HCT116 (cell line): ENCODE measurements around the gene CAPN15. TPM values are rescaled to one million over a fixed set of nuclear protein-coding genes. Genes with fewer than 3 reads are reported as not detected.

Source experiments
- ATAC-seq: fragments of 200-7000 bp; cut with Tn5 transposase; 2 replicates; pipeline ENCODE4 v1.9.1; 2020; ENCODE audit warnings: mild to moderate bottlenecking, moderate library complexity
- BruUV-seq: library from RNA; stranded (reverse); fragments of 400-500 nt; replicated peaks from 2 replicates; lab custom pipeline; 2021; lab: Mats Ljungman, UMichigan
- CTCF ChIA-PET: fragments of 300-600 bp; sonication (Branson Sonifier 250); formaldehyde crosslinking; loops from one replicate; lab custom pipeline; 2021; ENCODE audit warnings: antibody characterized with exemption; lab: Charles Lee
- POLR2A ChIA-PET: fragments of 300-600, 350-600 bp; sonication (Branson Sonifier 250); formaldehyde crosslinking; loops from one replicate; lab custom pipeline; 2021; ENCODE audit warnings: antibody characterized with exemption; lab: Charles Lee
- RAD21 ChIA-PET, 2 experiments: fragments of 300-600 bp; sonication (Branson Sonifier 250); formaldehyde crosslinking; loops; one replicate each; lab custom pipeline; 2023; ENCODE audit warnings: low total read pairs in 2 of 2; ENCODE audit not compliant: uncharacterized antibody in 2 of 2, unreplicated experiment in 2 of 2, low non-redundant PET in 1 of 2; lab: Charles Lee
- DNase-seq: peaks from one replicate; pipeline ENCODE4 v3.0.0-alpha.2; 2010; ENCODE audit warnings: low read depth, low spot score
- H2AFZ ChIP-seq: fragments of 200-600 bp; shearing (Covaris generic), sonication (generic); 2 replicates; pipeline ENCODE4 v1.6.1; 2017; ENCODE audit warnings: low read depth, mixed run types, mixed read lengths, antibody characterized with exemption, low read length; ENCODE audit not compliant: poor library complexity, severe bottlenecking
- H3K27ac ChIP-seq: 2 replicates; pipeline ENCODE4 v1.5.1; 2012; ENCODE audit warnings: low read depth, low read length
- H3K27me3 ChIP-seq: fragments of 200-600 bp; sonication (generic); 2 replicates; pipeline ENCODE4 v1.6.1; 2016; ENCODE audit warnings: mixed run types, low read length, mixed read lengths; ENCODE audit not compliant: insufficient read depth
- H3K36me3 ChIP-seq, 2 experiments: fragments of 200-500 bp in 1 of 2; fragments of 200-600 bp in 1 of 2; sonication (Bioruptor generic) in 1 of 2; sonication (generic) in 1 of 2; 2 replicates each; pipeline versions ENCODE4 v1.5.1 to v1.6.1; 2014 to 2016; ENCODE audit warnings: low read length in 2 of 2, inconsistent platforms in 1 of 2, mixed read lengths in 1 of 2, mixed run types in 1 of 2; ENCODE audit not compliant: insufficient read depth in 2 of 2, control insufficient read depth in 1 of 2
- H3K4me1 ChIP-seq, 2 experiments: fragments of 200-600 bp in 1 of 2; sonication (generic) in 1 of 2; 2 replicates each; pipeline versions ENCODE4 v1.5.1 to v1.6.1; 2012 to 2017; ENCODE audit warnings: low read length in 2 of 2, inconsistent platforms in 1 of 2, mild to moderate bottlenecking in 1 of 2, mixed read lengths in 1 of 2, mixed run types in 1 of 2, moderate library complexity in 1 of 2; ENCODE audit not compliant: insufficient read depth in 2 of 2, control insufficient read depth in 1 of 2
- H3K4me2 ChIP-seq: fragments of 200-600 bp; sonication (generic); 2 replicates; pipeline ENCODE4 v1.6.1; 2017; ENCODE audit warnings: mixed run types, low read length, mixed read lengths
- H3K4me3 ChIP-seq, 2 experiments: fragments of 200-600 bp in 1 of 2; sonication (generic) in 1 of 2; replicated peaks in 1 of 2; 2 replicates each; pipeline ENCODE4 v1.5.1; 2011 to 2016; ENCODE audit warnings: low read length in 2 of 2, control low read depth in 1 of 2, low read depth in 1 of 2, mild to moderate bottlenecking in 1 of 2, mixed read lengths in 1 of 2, mixed run types in 1 of 2
- H3K79me2 ChIP-seq: fragments of 200-600 bp; sonication (generic); 2 replicates; pipeline ENCODE4 v1.6.1; 2017; ENCODE audit warnings: mild to moderate bottlenecking, mixed run types, low read length, moderate library complexity, mixed read lengths; ENCODE audit not compliant: insufficient read depth
- H3K9ac ChIP-seq: fragments of 200-600 bp; sonication (generic); 2 replicates; pipeline ENCODE4 v1.6.1; 2016; ENCODE audit warnings: low read length, mixed read lengths
- H3K9me2 ChIP-seq: fragments of 200-600 bp; sonication (generic), shearing (Covaris generic); 2 replicates; pipeline ENCODE4 v1.6.1; 2017; ENCODE audit warnings: mixed run types, mild to moderate bottlenecking, moderate library complexity; ENCODE audit not compliant: insufficient read depth
- H3K9me3 ChIP-seq, 2 experiments: fragments of 200-500 bp in 1 of 2; fragments of 200-600 bp in 1 of 2; sonication (Bioruptor generic) in 1 of 2; sonication (generic) in 1 of 2; 2 replicates each; pipeline ENCODE4 v1.6.1; 2014 to 2017; ENCODE audit warnings: low read length in 2 of 2, mixed read lengths in 2 of 2, inconsistent platforms in 1 of 2, low read depth in 1 of 2, mild to moderate bottlenecking in 1 of 2, mixed run types in 1 of 2, moderate library complexity in 1 of 2; ENCODE audit not compliant: control insufficient read depth in 1 of 2, insufficient read depth in 1 of 2
- H4K20me1 ChIP-seq: fragments of 200-600 bp; sonication (generic), shearing (Covaris generic); 2 replicates; pipeline ENCODE4 v1.6.1; 2017; ENCODE audit warnings: mixed run types, mild to moderate bottlenecking, moderate library complexity; ENCODE audit not compliant: insufficient read depth
- CBX3 ChIP-seq: IDR thresholded peaks from 2 replicates; pipeline ENCODE4 v1.6.1; 2012; ENCODE audit warnings: low read depth
- CEBPB ChIP-seq: IDR thresholded peaks from 2 replicates; pipeline ENCODE4 v1.6.1; 2012; ENCODE audit warnings: low read depth
- EGR1 ChIP-seq: IDR thresholded peaks from 2 replicates; pipeline ENCODE4 v1.6.1; 2012; ENCODE audit warnings: low read depth
- ELF1 ChIP-seq: IDR thresholded peaks from 2 replicates; pipeline ENCODE4 v1.6.1; 2012; ENCODE audit warnings: low read depth, borderline replicate concordance
- EZH2 ChIP-seq: fragments of 200-600 bp; sonication (generic); IDR thresholded peaks from 2 replicates; pipeline ENCODE4 v1.6.1; 2017; ENCODE audit warnings: antibody characterized with exemption, mixed run types
- EZH2phosphoT487 ChIP-seq: fragments of 200-600 bp; IDR thresholded peaks from 2 replicates; pipeline ENCODE4 v1.6.1; 2018; ENCODE audit warnings: antibody characterized with exemption, borderline replicate concordance
- FOSL1 ChIP-seq: IDR thresholded peaks from 2 replicates; pipeline ENCODE4 v1.6.1; 2012; ENCODE audit warnings: low read depth
- RAD21 ChIP-seq: IDR thresholded peaks from 2 replicates; pipeline ENCODE4 v1.6.1; 2012; ENCODE audit warnings: low read depth, mild to moderate bottlenecking
- SP1 ChIP-seq: IDR thresholded peaks from 2 replicates; pipeline ENCODE4 v1.6.1; 2012; ENCODE audit warnings: low read depth
- SRF ChIP-seq: IDR thresholded peaks from 2 replicates; pipeline ENCODE4 v1.6.1; 2012; ENCODE audit warnings: low read depth
- YY1 ChIP-seq: IDR thresholded peaks from 2 replicates; pipeline ENCODE4 v1.6.1; 2011; ENCODE audit warnings: low read length, low read depth, moderate library complexity, mild to moderate bottlenecking; ENCODE audit not compliant: insufficient replicate concordance; ENCODE audit errors: extremely low read depth
- ZFX ChIP-seq: fragments of 450-650 bp; IDR thresholded peaks from 2 replicates; pipeline ENCODE4 v1.6.1; 2017
- intact Hi-C: fragments of 100-400 bp; cut with micrococcal nuclease; formaldehyde crosslinking; loops from 2 replicates; pipeline ENCODE4 v1.10.0; 2022
- total RNA-seq: library from RNA; stranded (reverse); gene quantifications from one replicate; pipeline ENCODE4 v1.2.1, GENCODE V29; 2021; ENCODE audit not compliant: unreplicated experiment
- TF ChIP-seq, protein P1 (sequence below): IDR thresholded peaks from 2 replicates; pipeline ENCODE4 v1.6.1; 2012; ENCODE audit warnings: low read depth
- TF ChIP-seq, protein P2 (sequence below): IDR thresholded peaks from 2 replicates; pipeline ENCODE4 v1.6.1; 2012
- TF ChIP-seq, protein P3 (sequence below): IDR thresholded peaks from 2 replicates; pipeline ENCODE4 v1.6.1; 2012
- TF ChIP-seq, protein P4 (sequence below): IDR thresholded peaks from 2 replicates; pipeline ENCODE4 v1.6.1; 2011; ENCODE audit warnings: mild to moderate bottlenecking, low read length, moderate library complexity; ENCODE audit not compliant: insufficient replicate concordance; ENCODE audit errors: extremely low read depth

CAPN15 gene
- total RNA-seq, 1 experiment from 2014 or later = 39.0 TPM

DNA sequence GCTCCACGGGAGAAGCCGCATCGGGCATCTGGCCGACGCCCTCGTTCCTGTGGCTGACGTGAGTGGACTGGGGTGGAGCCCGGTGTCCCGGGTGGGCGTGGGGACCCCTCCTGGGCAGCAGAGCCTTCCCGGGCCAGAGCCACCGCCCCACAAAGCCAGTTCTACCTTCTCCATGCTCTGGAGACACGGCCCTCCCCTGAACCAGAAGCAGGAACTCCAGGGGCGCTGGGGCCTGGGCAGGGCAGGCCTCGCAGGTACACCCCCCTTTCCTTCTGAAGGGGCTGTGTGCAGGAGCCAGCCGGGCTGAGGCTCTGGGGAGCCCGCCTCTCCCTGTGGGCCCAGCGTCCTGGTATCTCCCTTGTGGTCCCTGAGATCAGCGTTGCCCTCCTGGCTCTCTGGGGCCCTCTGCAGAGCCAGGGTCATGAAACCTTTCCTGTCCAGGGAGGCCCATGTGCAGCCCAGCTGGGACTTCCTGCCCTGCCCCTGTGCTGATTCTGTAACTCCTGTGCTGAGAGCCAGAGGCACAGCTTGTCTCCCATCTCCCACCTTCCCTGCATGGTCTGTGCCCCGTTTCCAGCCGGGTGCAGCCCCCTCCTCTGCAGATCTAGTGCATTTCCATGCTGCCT, 48.8 kb downstream of the CAPN15 start:
- no TSS peak for BruUV-seq
- CTCF ChIA-PET = interaction anchor here (0.8 to 1.2 kb wide), 2 partner anchors 9 to 46 kb away, joined by 3 read pairs; no protein-coding TSS in a partner anchor

More for the DNA sequence above, 48.8 kb downstream of the CAPN15 start:
- Histone ChIP-seq H3K79me2 (no peaks in the 10 kb centered on the region), H3K9me2 (no peaks in the 10 kb centered on the region), H4K20me1 (no peaks in the 10 kb centered on the region), H2AFZ (no peak overlapping the region), H3K4me2 (no peak overlapping the region), H3K9me3 (no peaks in the 10 kb centered on the region), H3K36me3 (no peaks in the 10 kb centered on the region), H3K27me3 (no peaks in the 10 kb centered on the region), H3K4me1 (no peaks in the 10 kb centered on the region), H3K9ac (no peak overlapping the region), H3K27ac (no peak overlapping the region), H3K4me3 (no peak overlapping the region)
- ChIA-PET POLR2A (no interaction called here), RAD21 (no interaction called here)
- intact Hi-C loops = no loop called here
- ATAC-seq (no peak), DNase-seq (no peak)
- TF ChIP-seq, protein P1, sequence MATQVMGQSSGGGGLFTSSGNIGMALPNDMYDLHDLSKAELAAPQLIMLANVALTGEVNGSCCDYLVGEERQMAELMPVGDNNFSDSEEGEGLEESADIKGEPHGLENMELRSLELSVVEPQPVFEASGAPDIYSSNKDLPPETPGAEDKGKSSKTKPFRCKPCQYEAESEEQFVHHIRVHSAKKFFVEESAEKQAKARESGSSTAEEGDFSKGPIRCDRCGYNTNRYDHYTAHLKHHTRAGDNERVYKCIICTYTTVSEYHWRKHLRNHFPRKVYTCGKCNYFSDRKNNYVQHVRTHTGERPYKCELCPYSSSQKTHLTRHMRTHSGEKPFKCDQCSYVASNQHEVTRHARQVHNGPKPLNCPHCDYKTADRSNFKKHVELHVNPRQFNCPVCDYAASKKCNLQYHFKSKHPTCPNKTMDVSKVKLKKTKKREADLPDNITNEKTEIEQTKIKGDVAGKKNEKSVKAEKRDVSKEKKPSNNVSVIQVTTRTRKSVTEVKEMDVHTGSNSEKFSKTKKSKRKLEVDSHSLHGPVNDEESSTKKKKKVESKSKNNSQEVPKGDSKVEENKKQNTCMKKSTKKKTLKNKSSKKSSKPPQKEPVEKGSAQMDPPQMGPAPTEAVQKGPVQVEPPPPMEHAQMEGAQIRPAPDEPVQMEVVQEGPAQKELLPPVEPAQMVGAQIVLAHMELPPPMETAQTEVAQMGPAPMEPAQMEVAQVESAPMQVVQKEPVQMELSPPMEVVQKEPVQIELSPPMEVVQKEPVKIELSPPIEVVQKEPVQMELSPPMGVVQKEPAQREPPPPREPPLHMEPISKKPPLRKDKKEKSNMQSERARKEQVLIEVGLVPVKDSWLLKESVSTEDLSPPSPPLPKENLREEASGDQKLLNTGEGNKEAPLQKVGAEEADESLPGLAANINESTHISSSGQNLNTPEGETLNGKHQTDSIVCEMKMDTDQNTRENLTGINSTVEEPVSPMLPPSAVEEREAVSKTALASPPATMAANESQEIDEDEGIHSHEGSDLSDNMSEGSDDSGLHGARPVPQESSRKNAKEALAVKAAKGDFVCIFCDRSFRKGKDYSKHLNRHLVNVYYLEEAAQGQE = no peak
- TF ChIP-seq SP1 (no peak), CEBPB (no peak), EZH2 (no peak), SRF (no peak), ELF1 (no peak), EGR1 (no peak), YY1 (no peak), CBX3 (no peak), RAD21 (no peak), FOSL1 (no peak), ZFX (no peak), EZH2phosphoT487 (no peak)
- TF ChIP-seq, protein P2, sequence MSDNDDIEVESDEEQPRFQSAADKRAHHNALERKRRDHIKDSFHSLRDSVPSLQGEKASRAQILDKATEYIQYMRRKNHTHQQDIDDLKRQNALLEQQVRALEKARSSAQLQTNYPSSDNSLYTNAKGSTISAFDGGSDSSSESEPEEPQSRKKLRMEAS = no peak
- TF ChIP-seq, protein P3, sequence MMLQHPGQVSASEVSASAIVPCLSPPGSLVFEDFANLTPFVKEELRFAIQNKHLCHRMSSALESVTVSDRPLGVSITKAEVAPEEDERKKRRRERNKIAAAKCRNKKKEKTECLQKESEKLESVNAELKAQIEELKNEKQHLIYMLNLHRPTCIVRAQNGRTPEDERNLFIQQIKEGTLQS = no peak
- TF ChIP-seq, protein P4, sequence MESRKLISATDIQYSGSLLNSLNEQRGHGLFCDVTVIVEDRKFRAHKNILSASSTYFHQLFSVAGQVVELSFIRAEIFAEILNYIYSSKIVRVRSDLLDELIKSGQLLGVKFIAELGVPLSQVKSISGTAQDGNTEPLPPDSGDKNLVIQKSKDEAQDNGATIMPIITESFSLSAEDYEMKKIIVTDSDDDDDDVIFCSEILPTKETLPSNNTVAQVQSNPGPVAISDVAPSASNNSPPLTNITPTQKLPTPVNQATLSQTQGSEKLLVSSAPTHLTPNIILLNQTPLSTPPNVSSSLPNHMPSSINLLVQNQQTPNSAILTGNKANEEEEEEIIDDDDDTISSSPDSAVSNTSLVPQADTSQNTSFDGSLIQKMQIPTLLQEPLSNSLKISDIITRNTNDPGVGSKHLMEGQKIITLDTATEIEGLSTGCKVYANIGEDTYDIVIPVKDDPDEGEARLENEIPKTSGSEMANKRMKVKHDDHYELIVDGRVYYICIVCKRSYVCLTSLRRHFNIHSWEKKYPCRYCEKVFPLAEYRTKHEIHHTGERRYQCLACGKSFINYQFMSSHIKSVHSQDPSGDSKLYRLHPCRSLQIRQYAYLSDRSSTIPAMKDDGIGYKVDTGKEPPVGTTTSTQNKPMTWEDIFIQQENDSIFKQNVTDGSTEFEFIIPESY = no peak
